ENCODE measurements around the gene AGAP1. TPM values are rescaled to one million over a fixed set of nuclear protein-coding genes. Genes with fewer than 3 reads are reported as not detected.

The AGAP1 gene
- total RNA-seq, 1 donor from 2014 or later = 46.3 TPM

GRCh38 chr2:235850289-235850688 is 356.4 kb downstream of the AGAP1 start:
- H3K36me3 Mint-ChIP-seq = peaks cover 7% of the 10 kb centered on the region
- H3K27ac Mint-ChIP-seq = no peak overlapping the region
- TF ChIP-seq CTCF (conservative IDR thresholded peaks at IDR 0.05) = no peak
- H3K9me3 Mint-ChIP-seq = no peaks in the 10 kb centered on the region
- H3K4me3 Mint-ChIP-seq = no peak overlapping the region
- peaks cover 17% of the 10 kb centered on the region for H3K27me3 Mint-ChIP-seq
- H3K4me1 Mint-ChIP-seq (ENCODE audit: unreplicated experiment) = peaks cover 33% of the 10 kb centered on the region
- no peak for DNase-seq (ENCODE audit: extremely low spot score, unreplicated experiment)

GRCh38 chr2:235850771-235851551 is 357.1 kb downstream of the AGAP1 start:
- peaks cover 7% of the 10 kb centered on the region for H3K36me3 Mint-ChIP-seq
- TF ChIP-seq CTCF (conservative IDR thresholded peaks at IDR 0.05) = no peak
- DNase-seq (ENCODE audit: extremely low spot score, unreplicated experiment) = no peak
- H3K4me3 Mint-ChIP-seq = no peak overlapping the region
- no peaks in the 10 kb centered on the region for H3K9me3 Mint-ChIP-seq
- no peak overlapping the region for H3K27ac Mint-ChIP-seq
- H3K27me3 Mint-ChIP-seq = peaks cover 17% of the 10 kb centered on the region
- H3K4me1 Mint-ChIP-seq (ENCODE audit: unreplicated experiment) = peaks cover 28% of the 10 kb centered on the region

- Mint-ChIP-seq H3K27ac (no peak overlapping the region), H3K4me3 (no peak overlapping the region), H3K9me3 (no peaks in the 10 kb centered on the region), H3K4me1 (ENCODE audit: unreplicated experiment) (peaks cover 28% of the 10 kb centered on the region), H3K27me3 (peaks cover 19% of the 10 kb centered on the region), H3K36me3 (peaks cover 7% of the 10 kb centered on the region)
- TF ChIP-seq CTCF (conservative IDR thresholded peaks at IDR 0.05) = no peak
- DNase-seq (ENCODE audit: extremely low spot score, unreplicated experiment) = no peak
These were observed 358.1 kb downstream of the AGAP1 start for GRCh38 chr2:235851828-235852525.

- H3K27me3 Mint-ChIP-seq = peaks cover 19% of the 10 kb centered on the region
- no peaks in the 10 kb centered on the region for H3K9me3 Mint-ChIP-seq
- no peak overlapping the region for H3K4me3 Mint-ChIP-seq
- TF ChIP-seq CTCF (conservative IDR thresholded peaks at IDR 0.05) = no peak
- DNase-seq (ENCODE audit: extremely low spot score, unreplicated experiment) = no peak
- peaks cover 7% of the 10 kb centered on the region for H3K36me3 Mint-ChIP-seq
- H3K27ac Mint-ChIP-seq = no peak overlapping the region
- H3K4me1 Mint-ChIP-seq (ENCODE audit: unreplicated experiment) = peaks cover 31% of the 10 kb centered on the region
These were observed 358.7 kb downstream of the AGAP1 start for GRCh38 chr2:235852526-235852920.

- Mint-ChIP-seq H3K9me3 (no peaks in the 10 kb centered on the region), H3K27me3 (peaks cover 19% of the 10 kb centered on the region), H3K4me3 (no peak overlapping the region), H3K4me1 (ENCODE audit: unreplicated experiment) (peaks cover 48% of the 10 kb centered on the region), H3K27ac (no peak overlapping the region), H3K36me3 (peaks cover 7% of the 10 kb centered on the region)
- no peak for TF ChIP-seq CTCF (conservative IDR thresholded peaks at IDR 0.05)
- DNase-seq (ENCODE audit: extremely low spot score, unreplicated experiment) = no peak
These were observed 360.4 kb downstream of the AGAP1 start for GRCh38 chr2:235854276-235854675.

All from type B pancreatic cell (in vitro differentiated cells).